Panc1 (cell line): ENCODE data around the gene CYTH3.

Experiments
- POLR2AphosphoS5 ChIP-seq: IDR thresholded peaks from 2 replicates; pipeline ENCODE4 v1.6.1; 2012; ENCODE audit warnings: mild to moderate bottlenecking, low read depth, low read length, moderate library complexity
- SIN3A ChIP-seq: IDR thresholded peaks from 2 replicates; pipeline ENCODE4 v1.6.1; 2012; ENCODE audit warnings: low read depth, mild to moderate bottlenecking, low read length, moderate library complexity, borderline replicate concordance; ENCODE audit not compliant: insufficient read depth
- TCF7L2 ChIP-seq: IDR thresholded peaks from 2 replicates; pipeline ENCODE4 v1.6.1; 2011; ENCODE audit warnings: mild to moderate bottlenecking, low read depth, low read length, inconsistent platforms
- TF ChIP-seq, protein P1 (sequence below): fragments of 450-650 bp; IDR thresholded peaks from 2 replicates; pipeline ENCODE4 v1.5.1; 2017; ENCODE audit warnings: mild to moderate bottlenecking
- TF ChIP-seq, protein P2 (sequence below), 2 experiments: IDR thresholded peaks; 2 replicates each; pipeline ENCODE4 v1.6.1; 2011 to 2012; ENCODE audit warnings: low read depth in 2 of 2, control low read depth in 1 of 2, low read length in 1 of 2, mild to moderate bottlenecking in 1 of 2, moderate library complexity in 1 of 2; ENCODE audit not compliant: insufficient read depth in 1 of 2

DNA sequence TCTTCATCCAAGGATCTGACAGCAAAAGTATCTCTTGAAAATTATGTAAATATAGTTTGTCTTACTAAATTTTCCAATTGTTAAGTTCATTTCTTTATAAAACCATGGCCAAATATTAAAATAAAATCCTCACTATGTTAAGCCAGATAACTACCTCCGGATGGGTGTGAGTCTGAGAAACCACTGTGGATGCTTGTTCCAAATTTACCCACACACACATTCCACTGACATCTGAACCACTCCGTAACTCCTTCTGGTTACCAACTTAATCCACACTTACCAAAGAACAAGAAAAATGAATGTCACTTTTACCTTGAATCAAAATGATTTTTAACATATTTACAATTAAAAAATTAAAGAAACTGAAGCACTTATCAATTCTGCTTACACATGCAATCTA is 19.7 kb downstream of the CYTH3 start:
- TF ChIP-seq POLR2AphosphoS5 = no peak
- TF ChIP-seq, protein P1, sequence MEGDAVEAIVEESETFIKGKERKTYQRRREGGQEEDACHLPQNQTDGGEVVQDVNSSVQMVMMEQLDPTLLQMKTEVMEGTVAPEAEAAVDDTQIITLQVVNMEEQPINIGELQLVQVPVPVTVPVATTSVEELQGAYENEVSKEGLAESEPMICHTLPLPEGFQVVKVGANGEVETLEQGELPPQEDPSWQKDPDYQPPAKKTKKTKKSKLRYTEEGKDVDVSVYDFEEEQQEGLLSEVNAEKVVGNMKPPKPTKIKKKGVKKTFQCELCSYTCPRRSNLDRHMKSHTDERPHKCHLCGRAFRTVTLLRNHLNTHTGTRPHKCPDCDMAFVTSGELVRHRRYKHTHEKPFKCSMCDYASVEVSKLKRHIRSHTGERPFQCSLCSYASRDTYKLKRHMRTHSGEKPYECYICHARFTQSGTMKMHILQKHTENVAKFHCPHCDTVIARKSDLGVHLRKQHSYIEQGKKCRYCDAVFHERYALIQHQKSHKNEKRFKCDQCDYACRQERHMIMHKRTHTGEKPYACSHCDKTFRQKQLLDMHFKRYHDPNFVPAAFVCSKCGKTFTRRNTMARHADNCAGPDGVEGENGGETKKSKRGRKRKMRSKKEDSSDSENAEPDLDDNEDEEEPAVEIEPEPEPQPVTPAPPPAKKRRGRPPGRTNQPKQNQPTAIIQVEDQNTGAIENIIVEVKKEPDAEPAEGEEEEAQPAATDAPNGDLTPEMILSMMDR = no peak
- TF ChIP-seq, protein P2, sequence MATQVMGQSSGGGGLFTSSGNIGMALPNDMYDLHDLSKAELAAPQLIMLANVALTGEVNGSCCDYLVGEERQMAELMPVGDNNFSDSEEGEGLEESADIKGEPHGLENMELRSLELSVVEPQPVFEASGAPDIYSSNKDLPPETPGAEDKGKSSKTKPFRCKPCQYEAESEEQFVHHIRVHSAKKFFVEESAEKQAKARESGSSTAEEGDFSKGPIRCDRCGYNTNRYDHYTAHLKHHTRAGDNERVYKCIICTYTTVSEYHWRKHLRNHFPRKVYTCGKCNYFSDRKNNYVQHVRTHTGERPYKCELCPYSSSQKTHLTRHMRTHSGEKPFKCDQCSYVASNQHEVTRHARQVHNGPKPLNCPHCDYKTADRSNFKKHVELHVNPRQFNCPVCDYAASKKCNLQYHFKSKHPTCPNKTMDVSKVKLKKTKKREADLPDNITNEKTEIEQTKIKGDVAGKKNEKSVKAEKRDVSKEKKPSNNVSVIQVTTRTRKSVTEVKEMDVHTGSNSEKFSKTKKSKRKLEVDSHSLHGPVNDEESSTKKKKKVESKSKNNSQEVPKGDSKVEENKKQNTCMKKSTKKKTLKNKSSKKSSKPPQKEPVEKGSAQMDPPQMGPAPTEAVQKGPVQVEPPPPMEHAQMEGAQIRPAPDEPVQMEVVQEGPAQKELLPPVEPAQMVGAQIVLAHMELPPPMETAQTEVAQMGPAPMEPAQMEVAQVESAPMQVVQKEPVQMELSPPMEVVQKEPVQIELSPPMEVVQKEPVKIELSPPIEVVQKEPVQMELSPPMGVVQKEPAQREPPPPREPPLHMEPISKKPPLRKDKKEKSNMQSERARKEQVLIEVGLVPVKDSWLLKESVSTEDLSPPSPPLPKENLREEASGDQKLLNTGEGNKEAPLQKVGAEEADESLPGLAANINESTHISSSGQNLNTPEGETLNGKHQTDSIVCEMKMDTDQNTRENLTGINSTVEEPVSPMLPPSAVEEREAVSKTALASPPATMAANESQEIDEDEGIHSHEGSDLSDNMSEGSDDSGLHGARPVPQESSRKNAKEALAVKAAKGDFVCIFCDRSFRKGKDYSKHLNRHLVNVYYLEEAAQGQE (IDR thresholded peaks at IDR 0.05; ENCODE audit: insufficient read depth in 1 of 2, low read depth in 2 of 2, low read length in 1 of 2) = no peak
- no peak for TF ChIP-seq TCF7L2
- TF ChIP-seq SIN3A = no peak
